ENCODE results near the gene ZNF532.

DNA sequence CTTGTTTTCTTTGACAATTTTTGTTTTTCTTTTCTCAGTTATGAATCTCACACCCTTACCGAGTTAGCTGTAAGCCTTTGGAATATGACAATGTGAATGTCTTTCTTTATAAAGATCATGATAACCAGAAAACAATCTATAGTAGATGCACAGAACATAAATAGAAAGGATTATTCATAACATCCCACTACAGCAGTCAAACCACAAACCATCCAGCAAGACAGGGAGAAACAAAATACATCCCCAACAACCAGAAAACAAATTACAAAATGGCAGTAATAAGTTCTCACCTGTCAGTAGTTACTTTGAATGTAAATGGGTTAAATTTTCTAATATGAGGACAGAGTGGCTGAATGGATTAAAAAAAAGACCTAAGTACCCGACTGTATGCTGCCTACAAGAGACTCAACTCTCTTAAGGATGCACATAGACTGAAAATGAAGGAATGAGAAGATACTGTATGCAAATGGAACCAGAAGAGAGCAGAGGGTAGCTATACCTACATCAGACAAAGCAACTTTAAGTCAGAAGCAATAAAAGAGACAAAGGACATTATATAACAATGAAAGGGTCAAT lies 124.6 kb downstream of the ZNF532 start:
- TF ChIP-seq, protein P1, sequence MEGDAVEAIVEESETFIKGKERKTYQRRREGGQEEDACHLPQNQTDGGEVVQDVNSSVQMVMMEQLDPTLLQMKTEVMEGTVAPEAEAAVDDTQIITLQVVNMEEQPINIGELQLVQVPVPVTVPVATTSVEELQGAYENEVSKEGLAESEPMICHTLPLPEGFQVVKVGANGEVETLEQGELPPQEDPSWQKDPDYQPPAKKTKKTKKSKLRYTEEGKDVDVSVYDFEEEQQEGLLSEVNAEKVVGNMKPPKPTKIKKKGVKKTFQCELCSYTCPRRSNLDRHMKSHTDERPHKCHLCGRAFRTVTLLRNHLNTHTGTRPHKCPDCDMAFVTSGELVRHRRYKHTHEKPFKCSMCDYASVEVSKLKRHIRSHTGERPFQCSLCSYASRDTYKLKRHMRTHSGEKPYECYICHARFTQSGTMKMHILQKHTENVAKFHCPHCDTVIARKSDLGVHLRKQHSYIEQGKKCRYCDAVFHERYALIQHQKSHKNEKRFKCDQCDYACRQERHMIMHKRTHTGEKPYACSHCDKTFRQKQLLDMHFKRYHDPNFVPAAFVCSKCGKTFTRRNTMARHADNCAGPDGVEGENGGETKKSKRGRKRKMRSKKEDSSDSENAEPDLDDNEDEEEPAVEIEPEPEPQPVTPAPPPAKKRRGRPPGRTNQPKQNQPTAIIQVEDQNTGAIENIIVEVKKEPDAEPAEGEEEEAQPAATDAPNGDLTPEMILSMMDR (IDR thresholded peaks at IDR 0.05; ENCODE audit: low read depth, low read length): no peak
- no peak for TF ChIP-seq POLR2A (IDR thresholded peaks at IDR 0.05; ENCODE audit: extremely low read depth, insufficient read length)
